K562 (cell line): ENCODE measurements around the gene VEGFB. TPM values are rescaled to one million over a fixed set of nuclear protein-coding genes. Genes with fewer than 3 reads are reported as not detected.
A peak's percentile ranks its signal among the peaks of the same experiment; 100 is the strongest.

Experiments
- BRCA1 ChIP-seq, 2 experiments: fragments of 450-650 bp in 1 of 2; sonication (generic) in 1 of 2; formaldehyde crosslinking in 1 of 2; IDR thresholded peaks; 2 replicates each; pipeline versions ENCODE4 v1.5.0 to v1.6.1; 2017 to 2020; ENCODE audit warnings: mild to moderate bottlenecking in 1 of 2, missing genetic modification reagents in 1 of 2
- DDX20 ChIP-seq: fragments of 450-650 bp; IDR thresholded peaks from 2 replicates; pipeline ENCODE4 v1.6.1; 2016; ENCODE audit warnings: missing genetic modification characterization, low read depth, mild to moderate bottlenecking, missing compliant biosample characterization, moderate library complexity
- EP300 ChIP-seq: IDR thresholded peaks from 2 replicates; pipeline ENCODE4 v1.6.1; 2012; ENCODE audit warnings: low read length, improper control_type of control experiment
- FOXK2 ChIP-seq, 2 experiments: fragments of 450-650 bp; IDR thresholded peaks in 1 of 2; conservative IDR thresholded peaks in 1 of 2; 2 replicates each; pipeline ENCODE4 v1.6.1; 2016; ENCODE audit warnings: low read depth in 2 of 2, mild to moderate bottlenecking in 1 of 2
- GATA2 ChIP-seq: sonication (generic); formaldehyde crosslinking; IDR thresholded peaks from 2 replicates; pipeline ENCODE4 v1.4.0; 2020; ENCODE audit warnings: mild to moderate bottlenecking, missing genetic modification reagents
- HDAC2 ChIP-seq: fragments of 450-650 bp; IDR thresholded peaks from 2 replicates; pipeline ENCODE4 v1.6.1; 2016; ENCODE audit warnings: mild to moderate bottlenecking
- MYNN ChIP-seq, 2 experiments: sonication (generic); formaldehyde crosslinking in 1 of 2; IDR thresholded peaks; 2 replicates each; pipeline versions ENCODE4 v1.5.0 to v1.6.1; 2016 to 2020; ENCODE audit warnings: antibody characterized with exemption in 1 of 2, missing genetic modification reagents in 1 of 2
- NFYB ChIP-seq: IDR thresholded peaks from 2 replicates; pipeline ENCODE4 v1.6.1; 2011; ENCODE audit warnings: mild to moderate bottlenecking, moderate library complexity; ENCODE audit not compliant: insufficient read length; ENCODE audit errors: extremely low read depth
- PKNOX1 ChIP-seq: fragments of 450-650 bp; IDR thresholded peaks from 2 replicates; pipeline ENCODE4 v1.6.1; 2016
- PTRF ChIP-seq: fragments of 450-650 bp; IDR thresholded peaks from 2 replicates; pipeline ENCODE4 v1.6.1; 2016; ENCODE audit warnings: mild to moderate bottlenecking, missing genetic modification characterization, missing compliant biosample characterization
- RNF2 ChIP-seq: sonication (generic); IDR thresholded peaks from 2 replicates; pipeline ENCODE4 v1.6.1; 2016
- ZBTB7A ChIP-seq: IDR thresholded peaks from 2 replicates; pipeline ENCODE4 v1.6.1; 2011; ENCODE audit warnings: low read depth, mild to moderate bottlenecking, low read length, moderate library complexity, borderline replicate concordance; ENCODE audit not compliant: control insufficient read depth
- ZNF197 ChIP-seq: fragments of 200-800 bp; sonication (Bioruptor generic); IDR thresholded peaks from 2 replicates; pipeline ENCODE4 v1.6.1; 2016; ENCODE audit warnings: low read depth, missing genetic modification characterization, missing compliant biosample characterization
- ZNF239 ChIP-seq: fragments of 250-450 bp; sonication (Bioruptor Pico); IDR thresholded peaks from 2 replicates; pipeline ENCODE4 v1.4.0; 2020; ENCODE audit warnings: mild to moderate bottlenecking
- ZNF592 ChIP-seq: fragments of 450-650 bp; IDR thresholded peaks from 2 replicates; pipeline ENCODE4 v1.6.1; 2017; ENCODE audit warnings: antibody characterized with exemption, mild to moderate bottlenecking
- ZNF609 ChIP-seq: sonication (generic); formaldehyde crosslinking; IDR thresholded peaks from 2 replicates; pipeline ENCODE4 v1.8.1; 2023; ENCODE audit warnings: missing genetic modification reagents, mild to moderate bottlenecking, borderline replicate concordance
- polyA plus RNA-seq, 8 experiments: library from polyadenylated mRNA; depleted of rRNA in 4 of 8; stranded (reverse) in 5 of 8; unstranded in 3 of 8; fragments of >200 nt; fragmentation: Nextera tagmentation in 2 of 8; fragmentation: Illumina TruSeq in 1 of 8; extraction: Ambion mirVana in 2 of 8; extraction: Trizol in 1 of 8; gene quantifications; 2 replicates each; pipeline versions ENCODE4 v1.2.1 to v1.2.3, GENCODE V29; 2011 to 2014; ENCODE audit warnings: inconsistent platforms in 1 of 8, missing spikeins in 1 of 8
- total RNA-seq, 7 experiments: library from RNA; depleted of rRNA in 6 of 7; stranded (reverse); fragments of >200 nt in 6 of 7; fragmentation: Illumina TruSeq in 2 of 7; extraction: Trizol in 2 of 7; gene quantifications; 2 replicates each; pipeline versions ENCODE4 v1.2.1 to v1.2.3, GENCODE V29; 2011 to 2021; ENCODE audit warnings: low replicate concordance in 1 of 7

Gene VEGFB
- total and polyA plus RNA-seq, 9 of the 15 experiments (the other 6 are each of a cell fraction or from before 2014, with no cell fraction given), result 11.0 to 83.4 (median 25.7) TPM

- TF ChIP-seq ZNF609 (0 out of 2 replicates have a peak, but pooled peaks have one; percentile 19), NFYB (no peak), ZNF592 (peak; percentile 2; the same call in 1 of the 2 replicates), EP300 (peak; percentile 51; the same call in 1 of the 2 replicates), GATA2 (CRISPR knock-in tag) (peak; percentile 50; the same call in 1 of the 2 replicates), DDX20 (no peak), ZNF197 (CRISPR knock-in tag) (no peak), HDAC2 (peak; percentile 31; the same call in 1 of the 2 replicates), ZNF239 (CRISPR knock-in tag) (no peak), ZBTB7A (peak; percentile 7; the same call in 1 of the 2 replicates), PKNOX1 (peak; percentile 26; the same call in 1 of the 2 replicates), PTRF (tag) (no peak), BRCA1 (IDR thresholded peaks at IDR 0.05) (no peak), BRCA1 (CRISPR knock-in tag; IDR thresholded peaks at IDR 0.05) (0 out of 2 replicates have a peak, but pooled peaks have one; percentile 37), MYNN (IDR thresholded peaks at IDR 0.05) (no peak), MYNN (CRISPR knock-in tag; IDR thresholded peaks at IDR 0.05) (no peak), RNF2 (peak; percentile 31; the same call in 1 of the 2 replicates), FOXK2 (conservative IDR thresholded peaks at IDR 0.05 in 1 of 2, IDR thresholded peaks at IDR 0.05 in 1 of 2; ENCODE audit: low read depth in 2 of 2) (no peak)
These were observed 33.9 kb downstream of the VEGFB start (continued) for GRCh38 chr11:64268025-64268892.
